DMS53 treated with DMSO at 0.1 percent for 48 hours (cell line): ENCODE results near the gene ZBTB40.
A peak's percentile ranks its signal among the peaks of the same experiment; 100 is the strongest.

Experiments
- DNase-seq: peaks from one replicate; lab custom pipeline; 2025; ENCODE audit not compliant: unreplicated experiment; lab: John Stamatoyannopoulos, UW

ZBTB40 gene

DNA sequence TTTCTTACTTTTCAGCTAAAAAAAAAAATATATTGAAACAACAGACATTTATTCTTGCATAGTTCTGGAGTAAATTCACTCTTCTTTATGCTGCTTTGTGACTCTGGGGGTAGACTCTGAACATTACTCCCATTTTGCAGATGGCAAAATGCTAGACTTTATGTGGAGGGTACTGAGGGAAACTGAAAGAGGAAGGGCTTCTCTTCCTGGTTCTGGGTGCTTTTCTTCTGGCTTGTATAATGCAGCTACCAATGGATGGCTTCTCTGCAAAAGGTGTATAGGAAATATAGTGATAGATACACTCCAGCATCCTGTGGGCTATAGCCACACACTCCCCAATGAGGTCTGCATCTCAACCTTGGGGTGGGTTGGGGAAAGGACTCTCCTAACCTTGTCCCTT, 19.7 kb upstream of the ZBTB40 start:
- DNase-seq, result no peak

DNA sequence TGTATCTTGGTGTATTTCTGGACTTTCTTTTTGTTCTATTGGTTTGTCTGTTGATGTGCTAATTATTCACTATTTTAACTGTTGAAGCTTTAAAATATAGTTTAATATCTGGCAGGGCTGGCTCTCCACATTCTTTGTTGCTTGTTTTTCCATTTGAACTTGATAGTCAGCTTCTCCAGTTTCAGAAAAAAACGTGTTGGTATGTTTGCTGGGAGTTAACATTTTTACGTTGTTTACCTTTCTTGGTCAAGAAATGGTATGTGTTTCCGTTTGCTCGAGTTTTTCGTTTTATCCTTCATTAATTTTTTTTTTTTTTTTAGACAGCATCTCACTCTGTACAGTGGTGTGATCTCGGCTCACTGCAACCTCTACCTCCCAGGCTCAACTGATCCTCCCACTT, 16.9 kb upstream of the ZBTB40 start:
- no peak for DNase-seq

- no peak for DNase-seq
Measured at GRCh38 chr1:22436948-22437347, 14.7 kb upstream of the ZBTB40 start.

- DNase-seq, result no peak
Measured at GRCh38 chr1:22437573-22437972, 14.1 kb upstream of the ZBTB40 start.

- no peak for DNase-seq
Measured at GRCh38 chr1:22440582-22440981, 11.1 kb upstream of the ZBTB40 start.

GRCh38 chr1:22442212-22442894, 9.3 kb upstream of the ZBTB40 start:
- DNase-seq, result no peak

- no peak for DNase-seq
Measured at GRCh38 chr1:22443332-22443731, 8.3 kb upstream of the ZBTB40 start.

DNA sequence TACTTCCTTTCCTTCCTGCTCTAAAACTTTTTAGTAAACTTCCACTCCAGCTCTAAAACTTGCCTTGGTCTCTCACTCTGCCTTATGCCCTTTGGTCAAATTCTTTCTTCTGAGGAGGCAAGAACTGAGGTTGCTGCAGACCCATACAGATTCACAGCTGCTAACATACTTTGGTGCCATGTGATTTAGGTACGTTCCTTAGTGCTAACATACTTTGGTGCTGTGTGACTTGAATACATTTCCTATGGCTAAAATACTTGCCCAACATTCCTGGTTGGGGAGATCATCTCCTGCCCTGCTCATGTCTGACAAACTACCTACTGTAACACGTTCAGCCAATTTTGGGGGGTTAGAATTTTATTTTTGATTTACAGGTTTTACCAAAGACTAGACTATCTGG, 6.8 kb upstream of the ZBTB40 start:
- DNase-seq, result no peak

GRCh38 chr1:22447621-22448111, 4.0 kb upstream of the ZBTB40 start:
- no peak for DNase-seq

DNA sequence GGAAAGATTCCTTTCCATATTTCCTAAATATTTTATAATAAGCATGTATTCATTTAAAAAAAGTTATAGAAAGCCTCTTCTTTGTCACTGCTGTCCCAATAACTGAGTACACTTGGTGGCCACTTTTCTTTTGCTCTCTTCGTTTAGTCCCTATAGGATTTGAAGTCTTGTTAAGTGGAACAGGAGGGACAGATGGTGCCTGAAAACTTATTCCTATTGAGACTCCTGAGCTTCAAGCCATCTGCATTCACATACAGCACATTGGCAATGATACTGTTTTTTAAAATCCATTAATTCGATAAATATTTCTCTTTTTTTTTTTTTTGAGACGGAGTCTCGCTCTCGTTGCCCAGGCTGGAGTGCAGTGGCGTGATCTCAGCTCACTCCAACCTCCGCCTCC, 2.0 kb upstream of the ZBTB40 start:
- no peak for DNase-seq

GRCh38 chr1:22450351-22451021, 1.2 kb upstream of the ZBTB40 start:
- peak; percentile 93 for DNase-seq

- DNase-seq, result peak; percentile 53
Measured at GRCh38 chr1:22452481-22452957, 868 bp downstream of the ZBTB40 start.

DNA sequence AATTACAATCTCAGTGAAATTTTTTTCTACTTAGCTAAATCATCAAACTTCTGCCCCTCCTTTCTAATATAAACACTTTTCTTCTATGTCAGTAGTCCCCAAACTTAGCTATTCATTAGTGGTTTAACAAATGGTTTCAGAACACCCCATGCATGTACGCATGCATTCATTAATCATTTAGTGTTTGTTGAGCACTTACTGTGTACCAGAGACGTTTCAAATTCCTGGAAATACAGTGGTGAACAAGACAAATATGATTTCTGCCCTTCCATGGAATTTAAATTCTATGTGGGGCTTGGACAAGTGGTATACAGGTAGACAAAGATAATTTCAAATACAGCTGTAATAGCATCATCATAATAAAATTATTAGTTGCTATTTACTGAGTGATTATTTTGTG, 1.5 kb downstream of the ZBTB40 start:
- no peak for DNase-seq

DNA sequence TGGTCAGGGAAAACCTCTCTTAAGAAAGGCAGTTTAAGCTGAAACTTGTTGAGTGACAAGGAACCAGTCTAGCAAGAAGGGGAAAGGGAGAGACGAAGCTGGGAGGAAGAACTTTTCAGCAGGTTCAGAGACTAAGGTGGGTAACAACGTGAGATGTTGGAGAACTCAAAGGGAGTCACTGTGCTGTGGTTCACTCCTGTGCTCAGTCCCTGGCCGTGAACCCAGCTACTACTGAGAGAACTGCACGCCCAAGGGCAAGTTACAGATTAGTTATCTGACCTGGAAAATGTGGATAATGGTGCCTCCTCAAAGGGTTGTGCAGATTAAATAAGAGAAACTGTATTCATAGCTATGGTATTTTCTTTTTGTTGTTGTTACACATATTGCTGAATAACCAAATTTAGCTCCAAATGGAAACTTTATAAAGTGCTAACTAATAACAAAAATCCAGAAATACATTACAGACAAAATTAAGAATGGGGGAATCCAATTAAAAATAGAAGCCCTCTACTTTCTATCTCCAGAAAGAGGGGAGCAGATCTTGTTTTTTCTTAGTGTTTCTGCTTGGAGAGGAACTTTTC, 2.9 kb downstream of the ZBTB40 start:
- DNase-seq, result no peak

GRCh38 chr1:22457345-22457744, 5.7 kb downstream of the ZBTB40 start:
- no peak for DNase-seq

DNA sequence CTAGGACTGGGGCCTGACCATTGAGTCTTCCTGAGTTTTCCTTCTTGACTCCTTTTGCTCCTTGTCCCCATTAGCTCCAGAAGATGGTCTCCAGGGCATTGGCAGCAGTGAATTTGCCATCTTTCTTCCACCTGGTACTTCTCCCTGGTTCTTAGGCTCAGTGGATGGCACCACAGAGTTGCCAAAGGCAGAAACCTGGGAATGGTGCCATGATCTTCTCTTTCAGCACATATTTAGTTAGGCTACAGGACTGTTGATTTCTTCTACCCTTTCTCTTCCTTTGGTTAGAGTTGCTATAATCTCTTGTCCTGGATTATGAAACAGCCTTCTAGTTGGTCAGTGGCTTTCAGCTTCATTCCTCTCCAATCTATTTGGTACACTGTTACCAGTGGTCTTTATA, 6.2 kb downstream of the ZBTB40 start:
- no peak for DNase-seq

DNA sequence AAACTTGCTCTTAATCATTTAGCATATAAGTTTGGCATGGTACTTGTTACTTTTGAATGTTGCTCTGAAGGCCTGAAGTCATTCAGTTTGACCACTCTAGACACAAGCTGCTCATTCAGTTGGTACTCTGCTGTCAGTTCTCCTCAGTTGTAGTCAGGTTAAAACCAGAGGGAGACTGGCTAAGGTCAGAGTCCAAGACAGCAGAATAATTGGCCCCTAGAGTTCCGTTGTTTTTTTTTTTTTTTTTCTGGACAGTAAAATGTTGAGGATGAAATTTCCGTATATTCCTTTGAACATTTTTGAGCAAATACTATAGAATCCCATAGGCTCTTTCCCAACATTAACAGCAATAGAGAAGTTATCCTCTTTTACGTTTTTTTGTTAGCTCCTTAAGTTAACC, 9.4 kb downstream of the ZBTB40 start:
- no peak for DNase-seq

- DNase-seq, result no peak
Measured at GRCh38 chr1:22461678-22462527, 10.3 kb downstream of the ZBTB40 start.

DNA sequence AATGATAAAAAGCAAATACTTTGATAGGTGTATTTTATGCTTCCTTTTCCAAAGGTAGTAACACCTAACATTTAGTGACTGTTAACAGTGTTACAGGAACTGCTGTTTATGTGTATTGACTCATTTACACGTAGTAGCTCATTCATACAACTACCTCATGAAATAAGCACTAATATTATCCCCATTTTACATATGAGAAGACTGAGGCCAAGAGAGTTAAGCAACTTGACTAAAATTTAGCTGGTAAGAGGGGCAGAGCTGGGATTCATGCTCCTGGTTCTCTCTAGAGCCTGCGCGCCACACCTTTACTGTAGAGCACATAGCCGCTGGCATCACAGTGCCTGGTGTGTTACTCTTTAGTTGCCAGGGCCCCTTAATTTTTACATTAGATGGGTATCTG, 11.3 kb downstream of the ZBTB40 start:
- DNase-seq, result no peak

GRCh38 chr1:22465015-22465565, 13.4 kb downstream of the ZBTB40 start:
- DNase-seq, result no peak

DNA sequence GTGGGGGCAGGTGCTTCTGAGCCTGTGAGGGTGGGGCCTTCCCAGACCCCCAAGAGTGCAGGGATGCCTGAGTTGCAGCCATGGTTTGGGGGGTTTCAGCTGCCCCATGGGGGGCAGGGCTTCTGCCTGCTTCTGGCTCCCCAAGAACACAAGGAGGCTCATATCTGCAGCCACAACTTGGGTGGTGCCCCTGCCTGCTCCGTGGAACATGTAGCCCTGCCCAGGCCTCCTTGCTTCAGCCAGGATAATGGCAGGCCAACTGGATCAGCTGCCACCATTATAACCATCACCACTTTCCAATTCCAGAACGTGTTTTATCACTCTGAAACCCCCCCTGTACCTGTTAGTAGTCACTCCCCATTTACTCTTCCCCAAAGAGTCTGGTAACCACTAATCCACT, 14.0 kb downstream of the ZBTB40 start:
- DNase-seq, result no peak
